GM19397 (cell line): Measurements from ENCODE around the gene OGDH.
"Not testable (repeated sequence)": the region's sequence is repeated elsewhere in the genome, so short reads cannot be mapped to it uniquely, and the experiment has no call there.

ENCODE experiments used
- ATAC-seq: cut with Tn5 transposase; IDR thresholded peaks from one replicate; pipeline ENCODE4 v1.9.1; 2021; ENCODE audit warnings: mild to moderate bottlenecking, moderate library complexity; ENCODE audit not compliant: unreplicated experiment

OGDH gene

GRCh38 chr7:44606341-44607140, at the start of gene OGDH:
OGDH (plus strand) TSS chr7:44606627; CDS start chr7:44624344, 17,717 bp downstream.
- ATAC-seq, result peak; percentile 94

GRCh38 chr7:44557485-44557884, 48.9 kb upstream of the OGDH start:
- ATAC-seq, result no peak

GRCh38 chr7:44559485-44559884, 46.9 kb upstream of the OGDH start:
- no peak for ATAC-seq

GRCh38 chr7:44561481-44561880, 44.9 kb upstream of the OGDH start:
- no peak for ATAC-seq

- no peak for ATAC-seq
Measured at GRCh38 chr7:44561962-44562621, 44.3 kb upstream of the OGDH start.

GRCh38 chr7:44562622-44562962, 43.8 kb upstream of the OGDH start:
- ATAC-seq, result not testable (repeated sequence)

GRCh38 chr7:44563171-44563679, 43.2 kb upstream of the OGDH start:
- no peak for ATAC-seq

- ATAC-seq, result no peak
Measured at GRCh38 chr7:44564606-44565005, 41.8 kb upstream of the OGDH start.

GRCh38 chr7:44565097-44565794, 41.2 kb upstream of the OGDH start:
- ATAC-seq, result no peak

GRCh38 chr7:44565795-44566559, 40.5 kb upstream of the OGDH start:
- no peak for ATAC-seq

- no peak for ATAC-seq
Measured at GRCh38 chr7:44566680-44567079, 39.7 kb upstream of the OGDH start.

- ATAC-seq, result no peak
Measured at GRCh38 chr7:44567884-44568283, 38.5 kb upstream of the OGDH start.

GRCh38 chr7:44568771-44569560, 37.5 kb upstream of the OGDH start:
- no peak for ATAC-seq

- no peak for ATAC-seq
Measured at GRCh38 chr7:44569959-44570358, 36.5 kb upstream of the OGDH start.

GRCh38 chr7:44572771-44573170, 33.7 kb upstream of the OGDH start:
- ATAC-seq, result no peak

GRCh38 chr7:44573464-44574286, 32.8 kb upstream of the OGDH start, which contains the start of gene DDX56:
DDX56 (minus strand) TSS chr7:44573908; CDS start chr7:44573895, 13 bp downstream.
- ATAC-seq, result peak; percentile 89

- ATAC-seq, result no peak
Measured at GRCh38 chr7:44574287-44574872, 32.0 kb upstream of the OGDH start.

- no peak for ATAC-seq
Measured at GRCh38 chr7:44575054-44575453, 31.4 kb upstream of the OGDH start.

- ATAC-seq, result no peak
Measured at GRCh38 chr7:44576228-44576627, 30.2 kb upstream of the OGDH start.
